ENCODE data around the gene TIMP2. TPM values are rescaled to one million over a fixed set of nuclear protein-coding genes. Genes with fewer than 3 reads are reported as not detected.

TIMP2 gene
- total and polyA plus RNA-seq, 2 of the 4 experiments (the other 2 are of a cell fraction) = 43.9 to 416 TPM

GRCh38 chr17:78898075-78898836, 26.9 kb downstream of the TIMP2 start:
- Histone ChIP-seq H3K23ac (ENCODE audit: low read depth, low read length) (no peak overlapping the region), H2AK9ac (replicated peaks; ENCODE audit: low read depth, low read length, poor library complexity) (peak overlapping the region; percentile 48), H3K4me3 (ENCODE audit: insufficient read depth, low read depth, low read length) (no peak overlapping the region), H3K4me1 (ENCODE audit: control insufficient read depth, insufficient read depth, low read length) (peaks cover 29% of the 10 kb centered on the region), H3K4ac (ENCODE audit: low read depth, low read length) (no peak overlapping the region), H2AK5ac (ENCODE audit: low read depth, low read length) (no peak overlapping the region), H3K9ac (ENCODE audit: low read depth, low read length) (no peak overlapping the region), H3K9me1 (ENCODE audit: insufficient read depth, low read length) (peaks cover 34% of the 10 kb centered on the region), H2BK20ac (ENCODE audit: low read depth, low read length) (no peak overlapping the region), H3K27ac (ENCODE audit: insufficient read depth, low read length) (no peak overlapping the region), H3K9me3 (ENCODE audit: control insufficient read depth, insufficient read depth, low read length) (no peaks in the 10 kb centered on the region), H3K4me2 (ENCODE audit: low read depth, low read length) (no peak overlapping the region), H4K5ac (ENCODE audit: low read depth, low read length) (no peak overlapping the region), H2BK120ac (ENCODE audit: low read depth, low read length) (no peak overlapping the region), H2BK15ac (ENCODE audit: low read depth, low read length) (no peak overlapping the region), H3K27me3 (ENCODE audit: control insufficient read depth, insufficient read depth, low read length) (no peaks in the 10 kb centered on the region), H2AFZ (replicated peaks; ENCODE audit: low read length, poor library complexity) (no peak overlapping the region), H3K56ac (ENCODE audit: extremely low read depth, insufficient read depth, low read length) (no peak overlapping the region), H3K14ac (replicated peaks; ENCODE audit: low read depth, low read length) (no peak overlapping the region), H2BK5ac (ENCODE audit: low read depth, low read length, poor library complexity, severe bottlenecking) (no peak overlapping the region), H4K91ac (ENCODE audit: insufficient read depth, low read depth, low read length) (no peak overlapping the region), H3K36me3 (ENCODE audit: control insufficient read depth, insufficient read depth, low read length) (peaks cover 36% of the 10 kb centered on the region), H4K8ac (ENCODE audit: low read depth in 2 of 2, low read length in 2 of 2) (no peak overlapping the region), H3K18ac (ENCODE audit: low read depth, low read length) (no peak overlapping the region), H4K20me1 (ENCODE audit: insufficient read depth, low read length) (peaks cover 95% of the 10 kb centered on the region), H3K79me1 (ENCODE audit: low read depth in 1 of 2, low read length in 2 of 2) (peaks cover 31 to 89% of the 10 kb centered on the region in 2 experiments)
- intact Hi-C loops (cut with micrococcal nuclease) (no loop called here), in situ Hi-C loops (cut with MboI; ENCODE audit: low sequenced_read_pairs) (no loop called here), dilution Hi-C loops (cut with HindIII; ENCODE audit: low sequenced_read_pairs, unreplicated experiment) (no loop called here)
- WGBS, 2 experiments (ENCODE audit: extremely low coverage in 2 of 2, insufficient read length in 1 of 2) = 75% methylated on average over 6 of the region's 17 CpGs; no CpG with 5 or more reads in 1 of the 2 experiments
- DNase-seq (no peak), ATAC-seq (ENCODE audit: low read depth) (no peak)
- ChIA-PET POLR2A (ENCODE audit: unreplicated experiment) (no interaction called here), CTCF (interaction anchor here (0.9 kb wide), 1 partner anchor 23 kb away, joined by 3 read pairs; no protein-coding TSS in a partner anchor)
- BruUV-seq (replicated peaks) = no TSS peak
- TF ChIP-seq POLR2A (IDR thresholded peaks at IDR 0.05; ENCODE audit: low read depth, low read length) (no peak), CEBPB (IDR thresholded peaks at IDR 0.05; ENCODE audit: low read depth, low read length) (no peak), RCOR1 (IDR thresholded peaks at IDR 0.05; ENCODE audit: insufficient replicate concordance, low read length) (no peak), FOS (IDR thresholded peaks at IDR 0.05; ENCODE audit: low read depth, low read length) (no peak), CTCF (conservative IDR thresholded peaks at IDR 0.05; ENCODE audit: low read depth, low read length) (no peak), MAFK (IDR thresholded peaks at IDR 0.05; ENCODE audit: low read depth, low read length) (no peak), SMC3 (IDR thresholded peaks at IDR 0.05; ENCODE audit: low read depth, low read length) (no peak), MXI1 (IDR thresholded peaks at IDR 0.05; ENCODE audit: borderline replicate concordance, low read depth, low read length) (no peak), ELK1 (IDR thresholded peaks at IDR 0.05; ENCODE audit: borderline replicate concordance, low read depth, low read length) (no peak), NFE2L2 (IDR thresholded peaks at IDR 0.05; ENCODE audit: low read depth, low read length) (no peak), MAZ (IDR thresholded peaks at IDR 0.05; ENCODE audit: borderline replicate concordance, low read depth, low read length) (no peak)
